ENCODE results near the gene OR8A1. TPM values are rescaled to one million over a fixed set of nuclear protein-coding genes. Genes with fewer than 3 reads are reported as not detected.
A peak's percentile ranks its signal among the peaks of the same experiment; 100 is the strongest.

Gene OR8A1
- total and polyA plus RNA-seq, 4 donors, result not detected

- WGBS, result 26% methylated on average over 2 of the region's 2 CpGs
- H3K27ac ChIP-seq (ENCODE audit: low read depth in 1 of 2, low read length in 2 of 2), result peak overlapping the region; percentile 31 to 42
Observed at GRCh38 chr11:124556828-124557227, 13.0 kb upstream of the OR8A1 start.

GRCh38 chr11:124570160-124570559 lies 363 bp downstream of the OR8A1 start:
- no peaks in the 10 kb centered on the region for H3K36me3 ChIP-seq (ENCODE audit: control insufficient read depth in 4 of 4, insufficient read depth in 3 of 4, low read depth in 1 of 4, low read length in 3 of 4)
- H3K27me3 ChIP-seq (ENCODE audit: control insufficient read depth in 4 of 4, insufficient read depth in 4 of 4, low read length in 3 of 4), result peaks cover 0 to 3% (median 0%) of the 10 kb centered on the region in 4 donors
- no peak overlapping the region for H3K4me3 ChIP-seq (ENCODE audit: low read depth in 1 of 3, low read length in 3 of 3)
- no peak for TF ChIP-seq NR2F2 (IDR thresholded peaks at IDR 0.05)
- no peak overlapping the region for H3K27ac ChIP-seq (ENCODE audit: low read depth in 1 of 2, low read length in 2 of 2)
- 74% methylated on average over 7 of the region's 7 CpGs for WGBS
- DNase-seq (ENCODE audit: low spot score), result no peak
- H3K4me1 ChIP-seq (ENCODE audit: control insufficient read depth in 4 of 4, insufficient read depth in 4 of 4, low read length in 3 of 4), result no peaks in the 10 kb centered on the region
- H3K9me3 ChIP-seq (ENCODE audit: control insufficient read depth in 4 of 4, low read length in 3 of 4), result peaks cover 0 to 6% (median 0%) of the 10 kb centered on the region in 4 donors
- H3K9ac ChIP-seq (ENCODE audit: low read depth in 1 of 2, low read length in 2 of 2), result no peak overlapping the region

More at GRCh38 chr11:124556828-124557227, 13.0 kb upstream of the OR8A1 start:
- Histone ChIP-seq H3K4me3 (ENCODE audit: low read depth in 1 of 3, low read length in 3 of 3) (no peak overlapping the region), H3K9ac (ENCODE audit: low read depth in 1 of 2, low read length in 2 of 2) (no peak overlapping the region), H3K36me3 (ENCODE audit: control insufficient read depth in 4 of 4, insufficient read depth in 3 of 4, low read depth in 1 of 4, low read length in 3 of 4) (no peaks in the 10 kb centered on the region), H3K27me3 (ENCODE audit: control insufficient read depth in 4 of 4, insufficient read depth in 4 of 4, low read length in 3 of 4) (no peaks in the 10 kb centered on the region), H3K9me3 (ENCODE audit: control insufficient read depth in 4 of 4, low read length in 3 of 4) (no peaks in the 10 kb centered on the region), H3K4me1 (ENCODE audit: control insufficient read depth in 4 of 4, insufficient read depth in 4 of 4, low read length in 3 of 4) (peaks cover 0 to 2% (median 1%) of the 10 kb centered on the region in 4 donors)
- TF ChIP-seq YY1 (IDR thresholded peaks at IDR 0.05) (no peak), RXRA (IDR thresholded peaks at IDR 0.05) (peak in 1 of 2 donors; percentile 72), HNF4A (conservative IDR thresholded peaks at IDR 0.05) (peak in 1 of 2 donors; percentile 50)
- DNase-seq (ENCODE audit: low spot score), result no peak

DNA sequence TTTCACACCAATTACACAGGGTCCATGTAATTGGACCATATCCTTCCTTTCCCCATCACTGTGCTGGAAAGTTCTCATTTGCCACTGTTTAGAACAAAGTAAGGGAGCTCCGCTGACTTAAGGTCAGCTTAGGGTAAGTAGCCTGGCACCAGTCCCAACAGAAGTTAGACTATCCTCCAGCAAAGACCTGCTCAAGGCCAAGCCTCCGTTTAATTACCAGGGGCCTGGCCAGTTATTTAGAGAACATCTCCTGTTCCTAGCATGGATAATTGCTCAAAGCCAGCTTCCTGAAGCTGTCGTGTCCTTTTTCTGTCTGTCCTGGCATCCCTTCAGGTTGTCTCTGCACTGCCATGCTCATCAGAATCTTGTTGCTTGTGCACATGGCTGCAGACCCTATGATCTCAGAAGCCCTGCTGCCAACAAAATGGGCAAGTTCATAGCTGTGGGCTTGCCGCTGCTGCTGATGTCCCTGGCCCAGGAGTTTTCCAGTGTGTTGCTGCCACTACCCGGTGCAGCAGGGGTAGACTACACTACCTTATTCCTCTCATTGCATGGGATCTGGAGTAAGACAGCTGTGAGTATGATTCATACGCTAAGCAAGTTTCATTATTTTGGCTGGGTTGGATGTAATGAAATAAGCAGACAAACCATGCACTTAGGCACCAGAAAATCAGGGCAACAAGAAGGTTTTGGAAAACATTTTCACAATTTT lies 8.1 kb downstream of the OR8A1 start:
- WGBS, result 73% methylated on average over 6 of the region's 6 CpGs
- no peak for DNase-seq (ENCODE audit: low spot score)
- Histone ChIP-seq H3K9ac (ENCODE audit: low read depth in 1 of 2, low read length in 2 of 2) (no peak overlapping the region), H3K27ac (ENCODE audit: low read depth in 1 of 2, low read length in 2 of 2) (no peak overlapping the region), H3K9me3 (ENCODE audit: control insufficient read depth in 4 of 4, low read length in 3 of 4) (peaks cover 0 to 6% (median 0%) of the 10 kb centered on the region in 4 donors), H3K4me3 (ENCODE audit: low read depth in 1 of 3, low read length in 3 of 3) (no peak overlapping the region), H3K36me3 (ENCODE audit: control insufficient read depth in 4 of 4, insufficient read depth in 3 of 4, low read depth in 1 of 4, low read length in 3 of 4) (no peaks in the 10 kb centered on the region), H3K27me3 (ENCODE audit: control insufficient read depth in 4 of 4, insufficient read depth in 4 of 4, low read length in 3 of 4) (peaks cover 0 to 3% (median 0%) of the 10 kb centered on the region in 4 donors), H3K4me1 (ENCODE audit: control insufficient read depth in 4 of 4, insufficient read depth in 4 of 4, low read length in 3 of 4) (no peaks in the 10 kb centered on the region)
- TF ChIP-seq EGR1 (IDR thresholded peaks at IDR 0.05; ENCODE audit: low read depth in 2 of 2) (no peak), NR2F2 (IDR thresholded peaks at IDR 0.05) (no peak), MAX (IDR thresholded peaks at IDR 0.05) (no peak)
- TF ChIP-seq, protein P1, sequence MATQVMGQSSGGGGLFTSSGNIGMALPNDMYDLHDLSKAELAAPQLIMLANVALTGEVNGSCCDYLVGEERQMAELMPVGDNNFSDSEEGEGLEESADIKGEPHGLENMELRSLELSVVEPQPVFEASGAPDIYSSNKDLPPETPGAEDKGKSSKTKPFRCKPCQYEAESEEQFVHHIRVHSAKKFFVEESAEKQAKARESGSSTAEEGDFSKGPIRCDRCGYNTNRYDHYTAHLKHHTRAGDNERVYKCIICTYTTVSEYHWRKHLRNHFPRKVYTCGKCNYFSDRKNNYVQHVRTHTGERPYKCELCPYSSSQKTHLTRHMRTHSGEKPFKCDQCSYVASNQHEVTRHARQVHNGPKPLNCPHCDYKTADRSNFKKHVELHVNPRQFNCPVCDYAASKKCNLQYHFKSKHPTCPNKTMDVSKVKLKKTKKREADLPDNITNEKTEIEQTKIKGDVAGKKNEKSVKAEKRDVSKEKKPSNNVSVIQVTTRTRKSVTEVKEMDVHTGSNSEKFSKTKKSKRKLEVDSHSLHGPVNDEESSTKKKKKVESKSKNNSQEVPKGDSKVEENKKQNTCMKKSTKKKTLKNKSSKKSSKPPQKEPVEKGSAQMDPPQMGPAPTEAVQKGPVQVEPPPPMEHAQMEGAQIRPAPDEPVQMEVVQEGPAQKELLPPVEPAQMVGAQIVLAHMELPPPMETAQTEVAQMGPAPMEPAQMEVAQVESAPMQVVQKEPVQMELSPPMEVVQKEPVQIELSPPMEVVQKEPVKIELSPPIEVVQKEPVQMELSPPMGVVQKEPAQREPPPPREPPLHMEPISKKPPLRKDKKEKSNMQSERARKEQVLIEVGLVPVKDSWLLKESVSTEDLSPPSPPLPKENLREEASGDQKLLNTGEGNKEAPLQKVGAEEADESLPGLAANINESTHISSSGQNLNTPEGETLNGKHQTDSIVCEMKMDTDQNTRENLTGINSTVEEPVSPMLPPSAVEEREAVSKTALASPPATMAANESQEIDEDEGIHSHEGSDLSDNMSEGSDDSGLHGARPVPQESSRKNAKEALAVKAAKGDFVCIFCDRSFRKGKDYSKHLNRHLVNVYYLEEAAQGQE (IDR thresholded peaks at IDR 0.05), result no peak

DNA sequence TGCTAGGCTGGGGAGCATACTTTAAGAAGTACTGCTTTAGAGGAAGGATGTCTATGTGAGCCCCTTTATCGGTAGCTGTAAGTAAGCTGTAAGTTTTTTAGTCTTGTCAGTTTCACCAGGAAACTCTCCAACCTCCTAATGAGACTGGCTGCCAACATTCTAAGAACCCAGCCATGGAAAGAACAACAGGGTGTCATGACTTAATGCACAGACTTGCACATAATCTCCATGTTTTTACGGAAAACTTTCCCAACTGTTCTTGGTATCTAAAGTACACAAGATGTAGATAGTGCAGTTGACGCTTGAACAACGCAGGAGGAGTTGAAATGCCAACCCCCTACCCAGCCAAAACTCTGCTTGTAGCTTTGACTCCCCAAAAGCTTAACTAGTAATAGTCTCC lies 9.0 kb downstream of the OR8A1 start:
- no peak for DNase-seq (ENCODE audit: low spot score)
- Histone ChIP-seq H3K27ac (ENCODE audit: low read depth in 1 of 2, low read length in 2 of 2) (no peak overlapping the region), H3K4me3 (ENCODE audit: low read depth in 1 of 3, low read length in 3 of 3) (no peak overlapping the region), H3K36me3 (ENCODE audit: control insufficient read depth in 4 of 4, insufficient read depth in 3 of 4, low read depth in 1 of 4, low read length in 3 of 4) (no peaks in the 10 kb centered on the region), H3K27me3 (ENCODE audit: control insufficient read depth in 4 of 4, insufficient read depth in 4 of 4, low read length in 3 of 4) (peaks cover 0 to 3% (median 0%) of the 10 kb centered on the region in 4 donors), H3K9ac (ENCODE audit: low read depth in 1 of 2, low read length in 2 of 2) (no peak overlapping the region), H3K4me1 (ENCODE audit: control insufficient read depth in 4 of 4, insufficient read depth in 4 of 4, low read length in 3 of 4) (no peaks in the 10 kb centered on the region), H3K9me3 (ENCODE audit: control insufficient read depth in 4 of 4, low read length in 3 of 4) (peaks cover 0 to 6% (median 0%) of the 10 kb centered on the region in 4 donors)
- no peak for TF ChIP-seq SP1 (IDR thresholded peaks at IDR 0.05)
- TF ChIP-seq, protein P2, sequence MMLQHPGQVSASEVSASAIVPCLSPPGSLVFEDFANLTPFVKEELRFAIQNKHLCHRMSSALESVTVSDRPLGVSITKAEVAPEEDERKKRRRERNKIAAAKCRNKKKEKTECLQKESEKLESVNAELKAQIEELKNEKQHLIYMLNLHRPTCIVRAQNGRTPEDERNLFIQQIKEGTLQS (IDR thresholded peaks at IDR 0.05), result no peak
- TF ChIP-seq HNF4G (IDR thresholded peaks at IDR 0.05), result no peak
- TF ChIP-seq, protein P1 (IDR thresholded peaks at IDR 0.05), result no peak
- TF ChIP-seq FOXA1 (IDR thresholded peaks at IDR 0.05), result no peak
- TF ChIP-seq RAD21 (IDR thresholded peaks at IDR 0.05), result no peak
- no peak for TF ChIP-seq CTCF (IDR thresholded peaks at IDR 0.05; ENCODE audit: low read depth, low read length, missing input control)
- 62% methylated on average over 4 of the region's 4 CpGs for WGBS
